K562 (cell line): ENCODE results near the gene OVOL2.
A peak's percentile ranks its signal among the peaks of the same experiment; 100 is the strongest.

Source experiments
- ATF7 ChIP-seq: fragments of 450-650 bp; IDR thresholded peaks from 2 replicates; pipeline ENCODE4 v1.7.1; 2014; ENCODE audit warnings: mild to moderate bottlenecking, moderate library complexity
- CTCF ChIP-seq, 3 experiments: IDR thresholded peaks in 2 of 3; conservative IDR thresholded peaks in 1 of 3; 2 replicates each; pipeline ENCODE4 v1.5.1; 2011 to 2012; ENCODE audit warnings: low read length in 3 of 3, mild to moderate bottlenecking in 3 of 3, control low read depth in 2 of 3, improper control_type of control experiment in 1 of 3, inconsistent platforms in 1 of 3, low read depth in 1 of 3, mixed read lengths in 1 of 3, moderate library complexity in 1 of 3; ENCODE audit not compliant: insufficient read depth in 2 of 3
- HNRNPH1 ChIP-seq: fragments of 200-400 bp; formaldehyde crosslinking; optimal IDR thresholded peaks from 2 replicates; pipeline ENCODE3; 2017; ENCODE audit warnings: low read depth, mild to moderate bottlenecking, low read length, moderate library complexity
- MAX ChIP-seq: sonication (generic); formaldehyde crosslinking; IDR thresholded peaks from 2 replicates; pipeline ENCODE4 v1.9.0; 2022; ENCODE audit warnings: mild to moderate bottlenecking, missing genetic modification reagents
- SMC3 ChIP-seq: conservative IDR thresholded peaks from 2 replicates; pipeline ENCODE4 v1.6.1; 2011; ENCODE audit warnings: low read depth, low read length, improper control_type of control experiment; ENCODE audit not compliant: insufficient read depth
- SRSF1 ChIP-seq: fragments of 200-400 bp; formaldehyde crosslinking; IDR thresholded peaks from 2 replicates; pipeline ENCODE4 v1.6.1; 2017; ENCODE audit warnings: mild to moderate bottlenecking, low read depth, low read length, moderate library complexity
- TBP ChIP-seq: optimal IDR thresholded peaks from 2 replicates; pipeline ENCODE3; 2011; ENCODE audit warnings: low read depth, low read length, improper control_type of control experiment
- TEAD4 ChIP-seq, 2 experiments: sonication (generic) in 1 of 2; formaldehyde crosslinking in 1 of 2; IDR thresholded peaks; 2 replicates each; pipeline versions ENCODE4 v1.6.1 to v1.8.0; 2012 to 2022; ENCODE audit warnings: borderline replicate concordance in 1 of 2, inconsistent platforms in 1 of 2, low read length in 1 of 2, mild to moderate bottlenecking in 1 of 2, missing genetic modification reagents in 1 of 2
- XRCC3 ChIP-seq: fragments of 450-650 bp; IDR thresholded peaks from 2 replicates; pipeline ENCODE4 v1.6.1; 2017; ENCODE audit warnings: mild to moderate bottlenecking, moderate library complexity
- ZFP36 ChIP-seq: fragments of 150-350 bp; IDR thresholded peaks from 2 replicates; pipeline ENCODE4 v1.6.1; 2018; ENCODE audit warnings: low read length, low read depth; ENCODE audit not compliant: partially characterized antibody
- ZNF133 ChIP-seq: fragments of 250-450 bp; sonication (Bioruptor Pico); IDR thresholded peaks from 2 replicates; pipeline ENCODE4 v1.4.0; 2020; ENCODE audit warnings: mild to moderate bottlenecking
- TF ChIP-seq, protein P1 (sequence below): sonication (generic); formaldehyde crosslinking; IDR thresholded peaks from 2 replicates; pipeline ENCODE4 v1.8.1; 2022; ENCODE audit warnings: missing genetic modification reagents
- TF ChIP-seq, protein P2 (sequence below): IDR thresholded peaks from 3 replicates; pipeline ENCODE4 v1.6.1; 2011; ENCODE audit warnings: borderline replicate concordance, mild to moderate bottlenecking; ENCODE audit not compliant: insufficient read length, insufficient read depth

DNA sequence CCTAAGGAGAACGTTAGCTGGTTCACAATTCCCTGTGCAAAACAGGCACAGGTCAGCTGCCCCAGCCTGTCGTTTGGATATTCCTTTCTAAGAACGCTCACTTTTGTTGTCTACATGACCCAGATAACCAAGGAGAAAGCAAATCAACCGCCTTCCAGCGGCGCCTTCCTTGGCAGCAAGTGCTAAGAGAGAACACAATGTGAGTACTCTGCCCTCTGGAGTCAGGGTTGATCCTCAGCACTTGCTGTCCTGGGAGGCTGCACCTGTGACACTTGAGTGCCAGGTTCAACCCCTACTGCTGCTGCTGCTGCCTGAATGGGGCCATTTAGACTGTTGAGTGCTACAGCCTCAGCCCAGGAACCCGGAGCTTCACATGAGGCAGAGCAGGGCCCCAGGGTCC, 36.8 kb downstream of the OVOL2 start:
- TF ChIP-seq HNRNPH1: no peak
- TF ChIP-seq ATF7: no peak
- TF ChIP-seq SRSF1: no peak
- no peak for TF ChIP-seq ZNF133 (CRISPR knock-in tag)
- TF ChIP-seq ZFP36: no peak
- no peak for TF ChIP-seq SMC3
- no peak for TF ChIP-seq MAX
- no peak for TF ChIP-seq TBP
- no peak for TF ChIP-seq XRCC3
- TF ChIP-seq, protein P1, sequence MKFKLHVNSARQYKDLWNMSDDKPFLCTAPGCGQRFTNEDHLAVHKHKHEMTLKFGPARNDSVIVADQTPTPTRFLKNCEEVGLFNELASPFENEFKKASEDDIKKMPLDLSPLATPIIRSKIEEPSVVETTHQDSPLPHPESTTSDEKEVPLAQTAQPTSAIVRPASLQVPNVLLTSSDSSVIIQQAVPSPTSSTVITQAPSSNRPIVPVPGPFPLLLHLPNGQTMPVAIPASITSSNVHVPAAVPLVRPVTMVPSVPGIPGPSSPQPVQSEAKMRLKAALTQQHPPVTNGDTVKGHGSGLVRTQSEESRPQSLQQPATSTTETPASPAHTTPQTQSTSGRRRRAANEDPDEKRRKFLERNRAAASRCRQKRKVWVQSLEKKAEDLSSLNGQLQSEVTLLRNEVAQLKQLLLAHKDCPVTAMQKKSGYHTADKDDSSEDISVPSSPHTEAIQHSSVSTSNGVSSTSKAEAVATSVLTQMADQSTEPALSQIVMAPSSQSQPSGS (CRISPR knock-in tag): no peak
- TF ChIP-seq CTCF (IDR thresholded peaks at IDR 0.05 in 2 of 3, conservative IDR thresholded peaks at IDR 0.05 in 1 of 3; ENCODE audit: insufficient read depth in 2 of 3, low read depth in 1 of 3, low read length in 3 of 3): peak in 2 of 3 experiments; percentile 4 to 9; a peak in 1 of 6 replicates
- TF ChIP-seq, protein P2, sequence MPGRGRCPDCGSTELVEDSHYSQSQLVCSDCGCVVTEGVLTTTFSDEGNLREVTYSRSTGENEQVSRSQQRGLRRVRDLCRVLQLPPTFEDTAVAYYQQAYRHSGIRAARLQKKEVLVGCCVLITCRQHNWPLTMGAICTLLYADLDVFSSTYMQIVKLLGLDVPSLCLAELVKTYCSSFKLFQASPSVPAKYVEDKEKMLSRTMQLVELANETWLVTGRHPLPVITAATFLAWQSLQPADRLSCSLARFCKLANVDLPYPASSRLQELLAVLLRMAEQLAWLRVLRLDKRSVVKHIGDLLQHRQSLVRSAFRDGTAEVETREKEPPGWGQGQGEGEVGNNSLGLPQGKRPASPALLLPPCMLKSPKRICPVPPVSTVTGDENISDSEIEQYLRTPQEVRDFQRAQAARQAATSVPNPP: no peak
- TF ChIP-seq TEAD4 (IDR thresholded peaks at IDR 0.05; ENCODE audit: low read length): no peak
- no peak for TF ChIP-seq TEAD4 (CRISPR knock-in tag; IDR thresholded peaks at IDR 0.05; ENCODE audit: borderline replicate concordance)
